ENCODE data around the gene EVA1C. TPM values are rescaled to one million over a fixed set of nuclear protein-coding genes. Genes with fewer than 3 reads are reported as not detected.
A peak's percentile ranks its signal among the peaks of the same experiment; 100 is the strongest.

EVA1C gene
- total and polyA plus RNA-seq, 2 donors (not counting 3 experiments of a cell fraction or from before 2014, with no cell fraction given), result 22.8 to 38.6 TPM

GRCh38 chr21:32477424-32477745 is 64.9 kb downstream of the EVA1C start:
- Histone ChIP-seq H3K4me1 (ENCODE audit: control insufficient read depth, extremely low read depth, insufficient read depth, low read length) (peaks cover 46% of the 10 kb centered on the region), H3K9ac (replicated peaks; ENCODE audit: extremely low read depth, insufficient read depth, low read length) (no peak overlapping the region), H3K4me2 (ENCODE audit: insufficient read depth, low read length) (no peak overlapping the region), H2AFZ (ENCODE audit: low read depth, low read length) (no peak overlapping the region), H3K36me3 (ENCODE audit: control insufficient read depth in 2 of 2, extremely low read depth in 1 of 2, insufficient read depth in 2 of 2, low read length in 2 of 2) (peaks cover 0 to 2% of the 10 kb centered on the region in 2 experiments), H4K20me1 (replicated peaks; ENCODE audit: control insufficient read depth, extremely low read depth, insufficient read depth, low read length) (no peaks in the 10 kb centered on the region), H3K9me3 (replicated peaks; ENCODE audit: control insufficient read depth, insufficient read depth, low read length) (no peaks in the 10 kb centered on the region), H3K9me1 (replicated peaks; ENCODE audit: control insufficient read depth, extremely low read depth, insufficient read depth, low read length) (no peaks in the 10 kb centered on the region), H3K27ac (ENCODE audit: insufficient read depth, low read depth, low read length) (peak overlapping the region; percentile 15), H3K27me3 (ENCODE audit: control insufficient read depth in 2 of 2, insufficient read depth in 2 of 2, low read length in 2 of 2) (no peaks in the 10 kb centered on the region), H3K79me2 (ENCODE audit: control insufficient read depth, insufficient read depth, low read length) (no peaks in the 10 kb centered on the region), H3K4me3 (replicated peaks in 1 of 3; ENCODE audit: insufficient read depth in 1 of 3, low read depth in 1 of 3, low read length in 3 of 3) (no peak overlapping the region)
- FAIRE-seq (no peak), DNase-seq (ENCODE audit: low read depth, low spot score) (no peak)
- no TSS peak for BruUV-seq (replicated peaks)
- no peak for TF ChIP-seq EZH2 (IDR thresholded peaks at IDR 0.05; ENCODE audit: borderline replicate concordance, low read depth, low read length, severe bottlenecking)
- no peak for TF ChIP-seq JUN (IDR thresholded peaks at IDR 0.05; ENCODE audit: borderline replicate concordance, insufficient read depth, insufficient read length, low read depth)
- TF ChIP-seq POLR2AphosphoS5 (IDR thresholded peaks at IDR 0.05; ENCODE audit: insufficient read depth, low read depth, low read length), result no peak
- TF ChIP-seq FOS (IDR thresholded peaks at IDR 0.05; ENCODE audit: borderline replicate concordance, insufficient read depth, low read length), result no peak
- TF ChIP-seq POLR2A (IDR thresholded peaks at IDR 0.05; ENCODE audit: low read depth, low read length), result no peak
- TF ChIP-seq MYC (IDR thresholded peaks at IDR 0.05; ENCODE audit: low read depth, low read length), result no peak
- no peak for TF ChIP-seq GATA2 (IDR thresholded peaks at IDR 0.05; ENCODE audit: insufficient read depth, insufficient read length, low read depth, low read length)
- TF ChIP-seq CTCF (IDR thresholded peaks at IDR 0.05; ENCODE audit: extremely low read depth in 1 of 2, insufficient read depth in 1 of 2, low read depth in 1 of 2, low read length in 2 of 2), result no peak
- TF ChIP-seq MAX (IDR thresholded peaks at IDR 0.05; ENCODE audit: insufficient read depth, insufficient read length), result no peak
- dilution Hi-C loops (cut with MboI; ENCODE audit: extremely low pct_ligation_motif_present, low sequenced_read_pairs), result no loop called here
- CTCF ChIA-PET, result no interaction called here
- intact Hi-C loops (cut with micrococcal nuclease), result loop anchor here (10.0 kb wide), 1 partner anchor 1573 kb away; no protein-coding TSS in a partner anchor
- POLR2A ChIA-PET, result no interaction called here

Measured in endothelial cell of umbilical vein (primary cell).